ENCODE measurements around the gene SLC22A4.
A peak's percentile ranks its signal among the peaks of the same experiment; 100 is the strongest.

SLC22A4 gene

GRCh38 chr5:132377738-132378137, 83.5 kb downstream of the SLC22A4 start:
- H3K36me3 ChIP-seq (ENCODE audit: insufficient read depth, low read length), result peaks cover 6% of the 10 kb centered on the region
- no peak overlapping the region for H3K4me3 ChIP-seq (ENCODE audit: low read depth in 1 of 2, low read length in 2 of 2)
- H3K9ac ChIP-seq (ENCODE audit: low read length), result no peak overlapping the region
- H3K4me1 ChIP-seq (ENCODE audit: insufficient read depth, low read length), result peaks cover 12% of the 10 kb centered on the region
- no peaks in the 10 kb centered on the region for H3K27me3 ChIP-seq (ENCODE audit: control insufficient read depth in 1 of 2, insufficient read depth in 2 of 2, low read length in 2 of 2)
- no peaks in the 10 kb centered on the region for H3K9me3 ChIP-seq (ENCODE audit: low read length)
- H3K27ac ChIP-seq (ENCODE audit: low read depth, low read length), result no peak overlapping the region

GRCh38 chr5:132378580-132378979, 84.4 kb downstream of the SLC22A4 start:
- Histone ChIP-seq H3K36me3 (ENCODE audit: insufficient read depth, low read length) (peaks cover 6% of the 10 kb centered on the region), H3K27me3 (ENCODE audit: control insufficient read depth in 1 of 2, insufficient read depth in 2 of 2, low read length in 2 of 2) (no peaks in the 10 kb centered on the region), H3K4me1 (ENCODE audit: insufficient read depth, low read length) (peaks cover 12% of the 10 kb centered on the region), H3K27ac (ENCODE audit: low read depth, low read length) (no peak overlapping the region), H3K9me3 (ENCODE audit: low read length) (no peaks in the 10 kb centered on the region), H3K4me3 (ENCODE audit: low read depth in 1 of 2, low read length in 2 of 2) (no peak overlapping the region), H3K9ac (ENCODE audit: low read length) (no peak overlapping the region)

GRCh38 chr5:132380047-132380446, 85.9 kb downstream of the SLC22A4 start:
- Histone ChIP-seq H3K4me3 (ENCODE audit: low read depth in 1 of 2, low read length in 2 of 2) (no peak overlapping the region), H3K4me1 (ENCODE audit: insufficient read depth, low read length) (peaks cover 12% of the 10 kb centered on the region), H3K9ac (ENCODE audit: low read length) (no peak overlapping the region), H3K27me3 (ENCODE audit: control insufficient read depth in 1 of 2, insufficient read depth in 2 of 2, low read length in 2 of 2) (no peaks in the 10 kb centered on the region), H3K27ac (ENCODE audit: low read depth, low read length) (no peak overlapping the region), H3K9me3 (ENCODE audit: low read length) (no peaks in the 10 kb centered on the region), H3K36me3 (ENCODE audit: insufficient read depth, low read length) (peaks cover 13% of the 10 kb centered on the region)

- no peaks in the 10 kb centered on the region for H3K9me3 ChIP-seq (ENCODE audit: low read length)
- H3K4me1 ChIP-seq (ENCODE audit: insufficient read depth, low read length), result peaks cover 19% of the 10 kb centered on the region
- no peak overlapping the region for H3K9ac ChIP-seq (ENCODE audit: low read length)
- no peak overlapping the region for H3K27ac ChIP-seq (ENCODE audit: low read depth, low read length)
- H3K4me3 ChIP-seq (ENCODE audit: low read depth in 1 of 2, low read length in 2 of 2), result no peak overlapping the region
- no peaks in the 10 kb centered on the region for H3K27me3 ChIP-seq (ENCODE audit: control insufficient read depth in 1 of 2, insufficient read depth in 2 of 2, low read length in 2 of 2)
- peaks cover 16% of the 10 kb centered on the region for H3K36me3 ChIP-seq (ENCODE audit: insufficient read depth, low read length)
Measured at GRCh38 chr5:132380741-132381140, 86.5 kb downstream of the SLC22A4 start.

- Histone ChIP-seq H3K27ac (ENCODE audit: low read depth, low read length) (no peak overlapping the region), H3K4me1 (ENCODE audit: insufficient read depth, low read length) (peaks cover 28% of the 10 kb centered on the region), H3K36me3 (ENCODE audit: insufficient read depth, low read length) (peaks cover 16% of the 10 kb centered on the region), H3K27me3 (ENCODE audit: control insufficient read depth in 1 of 2, insufficient read depth in 2 of 2, low read length in 2 of 2) (no peaks in the 10 kb centered on the region), H3K4me3 (ENCODE audit: low read depth in 1 of 2, low read length in 2 of 2) (no peak overlapping the region), H3K9me3 (ENCODE audit: low read length) (no peaks in the 10 kb centered on the region), H3K9ac (ENCODE audit: low read length) (no peak overlapping the region)
Measured at GRCh38 chr5:132381614-132382013, 87.4 kb downstream of the SLC22A4 start.

GRCh38 chr5:132383261-132383660, 89.1 kb downstream of the SLC22A4 start:
- Histone ChIP-seq H3K27me3 (ENCODE audit: control insufficient read depth in 1 of 2, insufficient read depth in 2 of 2, low read length in 2 of 2) (no peaks in the 10 kb centered on the region), H3K9ac (ENCODE audit: low read length) (no peak overlapping the region), H3K4me1 (ENCODE audit: insufficient read depth, low read length) (peaks cover 32% of the 10 kb centered on the region), H3K27ac (ENCODE audit: low read depth, low read length) (no peak overlapping the region), H3K36me3 (ENCODE audit: insufficient read depth, low read length) (peaks cover 16% of the 10 kb centered on the region), H3K4me3 (ENCODE audit: low read depth in 1 of 2, low read length in 2 of 2) (no peak overlapping the region), H3K9me3 (ENCODE audit: low read length) (no peaks in the 10 kb centered on the region)

- no peak overlapping the region for H3K27ac ChIP-seq (ENCODE audit: low read depth, low read length)
- H3K4me3 ChIP-seq (ENCODE audit: low read depth in 1 of 2, low read length in 2 of 2), result no peak overlapping the region
- peaks cover 12% of the 10 kb centered on the region for H3K36me3 ChIP-seq (ENCODE audit: insufficient read depth, low read length)
- no peaks in the 10 kb centered on the region for H3K27me3 ChIP-seq (ENCODE audit: control insufficient read depth in 1 of 2, insufficient read depth in 2 of 2, low read length in 2 of 2)
- H3K9me3 ChIP-seq (ENCODE audit: low read length), result no peaks in the 10 kb centered on the region
- H3K4me1 ChIP-seq (ENCODE audit: insufficient read depth, low read length), result peaks cover 39% of the 10 kb centered on the region
- H3K9ac ChIP-seq (ENCODE audit: low read length), result no peak overlapping the region
Measured at GRCh38 chr5:132383984-132384383, 89.8 kb downstream of the SLC22A4 start.

GRCh38 chr5:132384506-132385050, 90.4 kb downstream of the SLC22A4 start:
- Histone ChIP-seq H3K9ac (ENCODE audit: low read length) (no peak overlapping the region), H3K4me1 (ENCODE audit: insufficient read depth, low read length) (peaks cover 45% of the 10 kb centered on the region), H3K27ac (ENCODE audit: low read depth, low read length) (no peak overlapping the region), H3K9me3 (ENCODE audit: low read length) (no peaks in the 10 kb centered on the region), H3K4me3 (ENCODE audit: low read depth in 1 of 2, low read length in 2 of 2) (no peak overlapping the region), H3K36me3 (ENCODE audit: insufficient read depth, low read length) (peaks cover 10% of the 10 kb centered on the region), H3K27me3 (ENCODE audit: control insufficient read depth in 1 of 2, insufficient read depth in 2 of 2, low read length in 2 of 2) (no peaks in the 10 kb centered on the region)

- Histone ChIP-seq H3K27me3 (ENCODE audit: control insufficient read depth in 1 of 2, insufficient read depth in 2 of 2, low read length in 2 of 2) (no peaks in the 10 kb centered on the region), H3K36me3 (ENCODE audit: insufficient read depth, low read length) (peaks cover 10% of the 10 kb centered on the region), H3K4me3 (ENCODE audit: low read depth in 1 of 2, low read length in 2 of 2) (no peak overlapping the region), H3K4me1 (ENCODE audit: insufficient read depth, low read length) (peaks cover 54% of the 10 kb centered on the region), H3K9me3 (ENCODE audit: low read length) (no peaks in the 10 kb centered on the region), H3K27ac (ENCODE audit: low read depth, low read length) (peak overlapping the region; percentile 7), H3K9ac (ENCODE audit: low read length) (no peak overlapping the region)
Measured at GRCh38 chr5:132385326-132386105, 91.3 kb downstream of the SLC22A4 start.

- peak overlapping the region; percentile 91 for H3K27ac ChIP-seq (ENCODE audit: low read depth, low read length)
- H3K4me1 ChIP-seq (ENCODE audit: insufficient read depth, low read length), result peaks cover 57% of the 10 kb centered on the region
- peaks cover 10% of the 10 kb centered on the region for H3K36me3 ChIP-seq (ENCODE audit: insufficient read depth, low read length)
- no peaks in the 10 kb centered on the region for H3K27me3 ChIP-seq (ENCODE audit: control insufficient read depth in 1 of 2, insufficient read depth in 2 of 2, low read length in 2 of 2)
- H3K9ac ChIP-seq (ENCODE audit: low read length), result no peak overlapping the region
- no peaks in the 10 kb centered on the region for H3K9me3 ChIP-seq (ENCODE audit: low read length)
- no peak overlapping the region for H3K4me3 ChIP-seq (ENCODE audit: low read depth in 1 of 2, low read length in 2 of 2)
Measured at GRCh38 chr5:132386644-132387286, 92.6 kb downstream of the SLC22A4 start.

- H3K9me3 ChIP-seq (ENCODE audit: low read length), result no peaks in the 10 kb centered on the region
- peak overlapping the region in 1 of 2 donors; percentile 37 for H3K4me3 ChIP-seq (ENCODE audit: low read depth in 1 of 2, low read length in 2 of 2)
- peaks cover 57% of the 10 kb centered on the region for H3K4me1 ChIP-seq (ENCODE audit: insufficient read depth, low read length)
- no peaks in the 10 kb centered on the region for H3K27me3 ChIP-seq (ENCODE audit: control insufficient read depth in 1 of 2, insufficient read depth in 2 of 2, low read length in 2 of 2)
- peaks cover 10% of the 10 kb centered on the region for H3K36me3 ChIP-seq (ENCODE audit: insufficient read depth, low read length)
- H3K27ac ChIP-seq (ENCODE audit: low read depth, low read length), result peak overlapping the region; percentile 91
- H3K9ac ChIP-seq (ENCODE audit: low read length), result peak overlapping the region; percentile 28
Measured at GRCh38 chr5:132387640-132388117, 93.5 kb downstream of the SLC22A4 start.
